ENCODE data around the gene RWDD2A.

The RWDD2A gene

DNA sequence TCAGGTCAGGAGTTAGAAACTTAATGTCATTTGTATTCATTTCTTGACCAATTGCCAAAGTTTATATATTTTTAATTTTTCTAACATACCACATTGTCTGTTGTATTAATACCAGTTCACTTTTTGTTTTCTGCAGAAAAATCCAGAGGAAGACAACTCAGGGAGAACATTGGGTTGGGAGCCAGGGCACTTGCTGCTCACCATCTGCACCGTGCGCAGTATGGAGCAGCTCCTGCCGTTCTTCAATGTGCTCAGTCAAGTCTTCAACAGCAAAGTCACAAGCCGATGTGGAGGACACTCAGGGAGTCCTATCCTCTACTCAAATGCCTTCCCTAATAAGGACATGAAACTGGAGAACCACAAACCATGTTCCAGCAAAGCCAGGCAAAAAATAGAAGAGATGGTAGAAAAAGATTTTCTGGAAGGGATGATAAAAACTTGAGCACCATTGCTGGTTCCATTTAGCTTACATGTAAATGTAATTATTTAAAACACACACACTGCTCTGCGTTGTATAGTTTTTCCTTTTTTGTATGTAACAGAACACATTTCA is 25.4 kb upstream of the RWDD2A start:
- H3K36me3 ChIP-seq (ENCODE audit: control insufficient read depth, low read length) = peaks cover 96% of the 10 kb centered on the region
- H3F3A ChIP-seq (ENCODE audit: control insufficient read depth, insufficient read depth) = no peaks in the 10 kb centered on the region

DNA sequence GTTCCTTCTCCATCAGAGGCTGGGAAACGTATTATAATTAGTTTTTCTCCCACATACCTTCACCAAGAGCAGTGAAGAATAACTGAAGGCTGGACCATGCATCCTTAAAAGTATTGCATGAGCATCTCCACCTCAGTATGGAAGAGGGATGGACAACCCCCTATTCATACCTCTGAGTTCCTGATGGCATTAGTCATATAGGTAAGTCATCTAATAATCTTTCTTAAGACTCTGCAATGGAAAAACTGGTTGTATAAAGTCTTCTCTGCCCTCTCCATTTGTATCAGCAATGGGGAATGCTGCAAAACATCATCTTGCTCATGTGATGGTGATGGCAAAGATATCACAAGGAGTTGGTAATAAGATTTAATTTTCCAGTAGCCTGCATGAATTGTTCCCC is 24.6 kb upstream of the RWDD2A start:
- Histone ChIP-seq H3K4me2 (ENCODE audit: low read length) (no peak overlapping the region), H3F3A (ENCODE audit: control insufficient read depth, insufficient read depth) (no peaks in the 10 kb centered on the region)

More for the DNA sequence above, 25.4 kb upstream of the RWDD2A start:
- H4K20me1 ChIP-seq (ENCODE audit: control insufficient read depth, insufficient read depth, low read depth, low read length) = no peaks in the 10 kb centered on the region
- no peak overlapping the region for H3K4me3 ChIP-seq (ENCODE audit: low read length)
- TF ChIP-seq, protein P1, sequence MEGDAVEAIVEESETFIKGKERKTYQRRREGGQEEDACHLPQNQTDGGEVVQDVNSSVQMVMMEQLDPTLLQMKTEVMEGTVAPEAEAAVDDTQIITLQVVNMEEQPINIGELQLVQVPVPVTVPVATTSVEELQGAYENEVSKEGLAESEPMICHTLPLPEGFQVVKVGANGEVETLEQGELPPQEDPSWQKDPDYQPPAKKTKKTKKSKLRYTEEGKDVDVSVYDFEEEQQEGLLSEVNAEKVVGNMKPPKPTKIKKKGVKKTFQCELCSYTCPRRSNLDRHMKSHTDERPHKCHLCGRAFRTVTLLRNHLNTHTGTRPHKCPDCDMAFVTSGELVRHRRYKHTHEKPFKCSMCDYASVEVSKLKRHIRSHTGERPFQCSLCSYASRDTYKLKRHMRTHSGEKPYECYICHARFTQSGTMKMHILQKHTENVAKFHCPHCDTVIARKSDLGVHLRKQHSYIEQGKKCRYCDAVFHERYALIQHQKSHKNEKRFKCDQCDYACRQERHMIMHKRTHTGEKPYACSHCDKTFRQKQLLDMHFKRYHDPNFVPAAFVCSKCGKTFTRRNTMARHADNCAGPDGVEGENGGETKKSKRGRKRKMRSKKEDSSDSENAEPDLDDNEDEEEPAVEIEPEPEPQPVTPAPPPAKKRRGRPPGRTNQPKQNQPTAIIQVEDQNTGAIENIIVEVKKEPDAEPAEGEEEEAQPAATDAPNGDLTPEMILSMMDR (IDR thresholded peaks at IDR 0.05; ENCODE audit: low read depth, low read length, poor library complexity, severe bottlenecking) = no peak
- no peak for TF ChIP-seq EZH2phosphoT487 (IDR thresholded peaks at IDR 0.05; ENCODE audit: borderline replicate concordance, low read length)
- no peaks in the 10 kb centered on the region for H3K79me2 ChIP-seq (ENCODE audit: control insufficient read depth, low read length)
- no peaks in the 10 kb centered on the region for H3K9me2 ChIP-seq (replicated peaks; ENCODE audit: control insufficient read depth, low read length)
- no peak overlapping the region for H3K4me2 ChIP-seq (ENCODE audit: low read length)
- H3K27ac ChIP-seq (ENCODE audit: low read depth, low read length) = no peak overlapping the region
- no peaks in the 10 kb centered on the region for H3K4me1 ChIP-seq (ENCODE audit: control insufficient read depth, low read length)
- H3K27me3 ChIP-seq (ENCODE audit: control insufficient read depth, low read length) = no peaks in the 10 kb centered on the region
- no peaks in the 10 kb centered on the region for H3K9me3 ChIP-seq (ENCODE audit: control insufficient read depth, insufficient read depth, low read length)

DNA sequence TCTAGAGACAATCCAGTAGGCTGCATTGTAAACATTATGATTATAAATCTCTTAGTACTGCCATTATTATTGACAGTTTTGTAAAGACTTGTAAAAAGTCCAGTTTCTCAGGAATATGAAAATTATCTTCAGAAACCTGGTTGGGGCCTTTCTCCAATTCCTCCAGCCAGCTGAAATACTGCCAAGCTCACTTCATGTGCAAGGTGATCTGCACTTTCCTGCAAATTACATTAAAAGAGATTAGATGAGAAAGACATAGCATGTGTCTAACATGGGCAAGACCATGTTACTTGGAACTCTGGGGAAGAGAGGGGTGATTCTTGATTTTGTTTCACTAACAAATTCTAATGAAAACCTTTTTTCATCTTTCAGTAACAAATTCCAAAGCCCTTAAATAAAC is 24.1 kb upstream of the RWDD2A start:
- Histone ChIP-seq H3F3A (ENCODE audit: control insufficient read depth, insufficient read depth) (no peaks in the 10 kb centered on the region), H3K27me3 (ENCODE audit: control insufficient read depth, low read length) (no peaks in the 10 kb centered on the region), H3K79me2 (ENCODE audit: control insufficient read depth, low read length) (no peaks in the 10 kb centered on the region), H3K9me2 (replicated peaks; ENCODE audit: control insufficient read depth, low read length) (no peaks in the 10 kb centered on the region), H3K4me2 (ENCODE audit: low read length) (no peak overlapping the region), H3K36me3 (ENCODE audit: control insufficient read depth, low read length) (peaks cover 93% of the 10 kb centered on the region), H3K27ac (ENCODE audit: low read depth, low read length) (no peak overlapping the region), H4K20me1 (ENCODE audit: control insufficient read depth, insufficient read depth, low read depth, low read length) (no peaks in the 10 kb centered on the region), H3K4me1 (ENCODE audit: control insufficient read depth, low read length) (no peaks in the 10 kb centered on the region), H3K9me3 (ENCODE audit: control insufficient read depth, insufficient read depth, low read length) (no peaks in the 10 kb centered on the region), H3K4me3 (ENCODE audit: low read length) (no peak overlapping the region)
- no peak for TF ChIP-seq EZH2phosphoT487 (IDR thresholded peaks at IDR 0.05; ENCODE audit: borderline replicate concordance, low read length)
- TF ChIP-seq, protein P1 (IDR thresholded peaks at IDR 0.05; ENCODE audit: low read depth, low read length, poor library complexity, severe bottlenecking) = no peak

More for the DNA sequence above, 24.6 kb upstream of the RWDD2A start:
- Histone ChIP-seq H3K27me3 (ENCODE audit: control insufficient read depth, low read length) (no peaks in the 10 kb centered on the region), H3K79me2 (ENCODE audit: control insufficient read depth, low read length) (no peaks in the 10 kb centered on the region), H3K27ac (ENCODE audit: low read depth, low read length) (no peak overlapping the region), H3K9me2 (replicated peaks; ENCODE audit: control insufficient read depth, low read length) (no peaks in the 10 kb centered on the region), H3K36me3 (ENCODE audit: control insufficient read depth, low read length) (peaks cover 98% of the 10 kb centered on the region), H4K20me1 (ENCODE audit: control insufficient read depth, insufficient read depth, low read depth, low read length) (no peaks in the 10 kb centered on the region), H3K4me3 (ENCODE audit: low read length) (no peak overlapping the region), H3K4me1 (ENCODE audit: control insufficient read depth, low read length) (no peaks in the 10 kb centered on the region), H3K9me3 (ENCODE audit: control insufficient read depth, insufficient read depth, low read length) (no peaks in the 10 kb centered on the region)
- no peak for TF ChIP-seq EZH2phosphoT487 (IDR thresholded peaks at IDR 0.05; ENCODE audit: borderline replicate concordance, low read length)
- TF ChIP-seq, protein P1 (IDR thresholded peaks at IDR 0.05; ENCODE audit: low read depth, low read length, poor library complexity, severe bottlenecking) = no peak

Measured in DOHH2 (cell line).